Cardiac septum (tissue), 1 donor: ENCODE measurements around the gene PTPDC1. TPM values are rescaled to one million over a fixed set of nuclear protein-coding genes. Genes with fewer than 3 reads are reported as not detected.

ENCODE experiments used
- total RNA-seq: library from RNA; stranded (reverse); fragmentation: NEBNext Ultra II Directional; extraction: Animal tissue kit (Norgen Biotek cat#: 25700); gene quantifications from one replicate; pipeline ENCODE4 v1.2.1, GENCODE V29; 2021
- donor health status: DM: no; HTN: no; CAD: no.

PTPDC1 gene
- total RNA-seq, 1 donor from 2014 or later, result 14.0 TPM

Other genes starting within 250 kb of the PTPDC1 start
- 0.19 TPM for gene BARX1, start 129.1 kb upstream of the PTPDC1 start, total RNA-seq
- gene ZNF169, start 174.8 kb downstream of the PTPDC1 start, total RNA-seq, result 2.8 TPM
- not detected for gene NUTM2F, start 244.2 kb downstream of the PTPDC1 start, total RNA-seq